ENCODE data around the gene KISS1.
A peak's percentile ranks its signal among the peaks of the same experiment; 100 is the strongest.

Gene KISS1

DNA sequence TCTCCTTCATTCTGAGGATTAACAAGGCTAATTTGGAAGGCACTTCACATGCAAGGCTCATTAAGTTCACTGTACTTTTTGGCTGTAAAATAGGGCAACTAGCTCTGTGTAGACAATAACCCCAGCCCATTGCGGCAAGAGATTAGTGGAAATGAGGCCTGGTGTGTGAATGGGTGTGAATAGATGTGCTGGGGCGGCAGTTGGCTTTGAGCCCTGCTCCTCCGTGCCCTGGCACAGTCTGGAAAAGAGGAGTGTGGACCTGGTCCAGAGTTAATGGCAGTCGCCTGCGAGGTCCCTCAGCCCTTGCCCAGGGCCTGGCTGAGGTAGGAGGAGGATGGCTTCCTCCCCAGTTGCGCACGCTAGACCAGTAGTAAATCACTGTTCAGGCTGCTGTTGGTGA lies 4.8 kb downstream of the KISS1 start:
- DNase-seq = peak in 9 of 14 donors; percentile 7 to 70 (median 32)

DNA sequence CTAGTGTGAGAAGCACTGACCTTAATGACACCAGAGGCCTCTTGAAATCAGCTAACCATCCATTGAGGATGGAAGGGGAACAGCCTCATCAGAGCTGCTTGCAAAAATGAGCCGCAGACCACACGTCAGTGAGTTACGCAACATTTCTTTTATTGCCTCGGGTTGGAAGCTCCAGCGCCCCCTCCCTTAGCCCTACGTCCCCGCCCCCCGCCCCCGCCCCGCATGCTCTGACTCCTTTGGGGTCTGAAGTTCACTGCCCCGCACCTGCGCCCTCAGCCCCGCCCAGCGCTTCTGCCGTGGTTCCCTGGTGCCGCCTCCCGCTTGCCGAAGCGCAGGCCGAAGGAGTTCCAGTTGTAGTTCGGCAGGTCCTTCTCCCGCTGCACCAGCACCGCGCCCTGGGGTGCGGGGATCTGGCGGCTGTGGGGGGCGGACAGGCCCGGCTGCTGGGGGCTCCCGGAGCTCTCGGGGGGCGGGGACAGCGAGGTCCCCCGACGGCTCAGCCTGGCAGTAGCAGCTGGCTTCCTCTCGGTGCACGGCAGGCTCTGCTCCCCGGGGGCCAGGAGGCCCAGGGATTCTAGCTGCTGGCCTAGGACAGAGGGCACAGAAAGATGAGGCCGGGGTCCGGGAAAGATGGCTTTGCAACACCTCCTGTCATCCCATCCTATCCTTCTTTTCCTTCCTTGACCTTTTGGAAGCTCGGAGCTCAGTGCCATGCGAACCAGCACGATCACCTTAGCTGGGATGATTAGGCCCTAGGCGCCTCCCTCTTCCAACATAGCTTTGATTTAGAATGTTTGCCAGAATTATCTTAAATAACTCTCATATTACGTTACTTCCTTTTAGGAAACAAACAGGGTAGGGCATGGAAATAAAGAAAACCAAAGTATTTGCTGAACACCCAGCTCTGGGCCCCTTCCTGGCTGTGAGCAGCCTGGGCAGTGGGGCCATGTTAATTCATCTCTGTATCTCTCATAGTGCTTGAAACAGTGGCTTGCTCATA lies 5.8 kb downstream of the KISS1 start:
- DNase-seq = no peak

DNA sequence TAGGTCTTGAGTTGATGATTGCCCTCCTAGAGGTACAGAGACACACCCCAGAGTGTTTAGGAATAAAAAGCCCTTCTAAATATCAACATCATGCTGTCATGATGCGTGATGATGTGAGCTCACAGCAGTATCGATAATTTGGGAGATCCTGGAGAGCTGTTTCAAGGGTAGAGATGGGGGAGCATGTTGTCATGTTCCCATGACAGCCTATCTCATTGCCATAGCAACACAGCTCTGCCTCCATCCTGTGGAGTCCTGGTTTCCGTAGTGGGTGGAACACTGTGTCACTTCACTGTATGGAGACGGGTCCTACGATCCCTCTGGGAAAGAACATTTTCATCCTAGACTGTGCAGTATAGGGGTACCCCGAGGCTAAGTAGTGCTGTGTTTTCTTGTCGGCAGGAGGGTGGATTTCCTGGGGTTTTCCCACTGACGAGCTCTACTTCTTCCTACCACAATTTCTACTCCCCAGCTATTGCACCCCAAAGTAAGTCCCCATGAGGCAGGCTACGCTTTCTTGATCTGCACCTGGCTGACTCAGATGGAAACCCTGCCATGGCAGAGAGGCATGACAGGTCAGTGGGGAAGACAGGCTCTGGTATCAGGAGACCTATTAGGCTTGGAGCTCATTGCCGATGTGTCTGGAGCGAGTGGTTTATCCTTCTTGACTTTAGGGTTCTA lies 7.2 kb downstream of the KISS1 start:
- DNase-seq = no peak

DNA sequence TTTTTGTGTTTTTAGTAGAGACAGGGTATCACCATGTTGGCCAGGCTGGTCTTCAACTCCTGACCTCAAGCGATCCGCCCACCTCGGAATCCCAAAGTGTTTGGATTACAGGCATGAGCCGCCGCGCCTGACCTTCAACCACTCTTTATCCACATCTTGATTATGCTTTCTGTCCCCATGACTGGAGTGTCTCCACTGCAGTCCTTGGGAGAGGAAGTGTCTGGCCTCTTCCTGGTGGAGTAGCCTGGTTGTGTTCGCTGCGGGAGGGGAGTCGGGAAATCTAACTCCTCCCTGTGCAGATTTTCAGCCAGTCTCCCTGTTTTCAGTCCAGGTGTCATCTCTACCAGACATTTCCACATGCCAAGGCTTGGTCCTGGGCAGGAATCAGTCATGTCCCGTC lies 9.7 kb downstream of the KISS1 start:
- no peak for DNase-seq

DNA sequence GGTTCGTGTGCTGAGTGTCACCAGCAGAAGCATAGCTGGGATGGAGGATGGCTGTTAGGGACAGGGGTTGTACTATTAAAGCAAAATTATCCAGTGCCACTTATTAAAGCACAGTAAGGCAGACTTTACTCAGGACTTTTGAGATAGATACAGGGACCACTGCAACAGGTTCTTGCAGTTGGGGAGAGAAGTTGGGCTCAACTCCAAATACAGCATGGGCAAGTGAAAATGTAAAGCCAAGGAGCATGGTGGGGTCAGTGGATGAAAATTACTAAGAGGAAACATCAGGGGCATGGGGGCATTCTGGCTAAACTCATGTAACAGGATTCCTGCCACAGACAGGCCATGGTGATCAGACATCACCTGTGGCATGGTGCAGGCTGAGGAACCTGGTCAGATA lies 15.2 kb downstream of the KISS1 start:
- no peak for DNase-seq

DNA sequence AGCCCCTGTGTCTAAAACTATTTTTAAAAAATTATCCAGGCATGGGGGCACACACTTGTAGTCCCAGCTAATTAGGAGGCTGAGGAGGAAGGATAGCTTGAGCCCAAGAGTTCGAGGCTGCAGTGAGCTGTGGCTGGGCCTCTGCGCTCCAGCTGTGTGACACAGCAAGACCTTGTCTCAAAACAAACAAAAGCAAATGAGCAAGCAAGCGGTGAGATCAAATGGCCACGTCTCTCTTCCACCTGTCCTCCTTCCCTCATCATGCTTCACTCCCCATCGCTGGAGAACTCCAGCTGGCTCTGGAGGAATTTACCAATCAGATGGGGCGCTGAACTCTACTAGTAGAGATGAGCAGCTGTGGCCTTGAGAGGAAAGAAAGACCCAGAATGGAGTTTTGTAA lies 16.2 kb downstream of the KISS1 start:
- no peak for DNase-seq

DNA sequence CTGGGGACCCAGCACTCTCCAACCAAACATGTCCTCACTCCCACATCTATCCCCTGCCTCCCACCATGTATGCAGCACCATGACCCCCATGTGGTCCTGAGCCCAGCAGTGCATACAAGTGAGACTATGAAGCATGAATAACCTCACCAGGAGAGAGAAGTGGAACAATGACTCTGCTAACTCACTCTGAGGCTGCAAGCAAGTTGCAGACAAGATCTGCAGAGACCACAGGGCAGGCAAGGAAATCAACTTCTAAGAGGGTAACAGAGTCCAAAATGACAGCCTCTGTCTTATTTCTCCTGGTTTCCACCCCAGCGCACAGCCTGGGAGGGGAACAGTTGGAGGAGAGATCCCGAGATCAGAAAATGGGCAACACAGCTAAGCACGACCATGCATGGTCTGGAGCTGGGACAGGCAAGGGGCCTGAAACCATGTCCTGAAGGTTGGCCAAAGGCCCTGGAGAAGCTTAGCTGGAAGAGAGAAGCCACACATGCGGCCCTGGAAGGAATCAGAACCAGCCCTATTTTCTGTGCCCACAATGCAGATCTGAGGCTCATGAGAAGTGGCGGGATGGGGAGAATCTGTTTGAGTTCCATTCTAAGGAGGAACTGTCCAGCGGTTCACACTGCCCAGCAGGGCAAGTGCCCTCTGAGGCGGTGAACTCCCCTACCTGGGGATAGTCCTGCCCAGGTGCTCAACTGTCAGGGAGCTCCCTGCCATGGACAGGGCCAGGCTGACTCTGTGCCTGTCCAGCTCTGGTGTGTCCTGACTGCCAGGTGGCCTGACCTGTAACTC lies 17.6 kb downstream of the KISS1 start:
- DNase-seq = no peak

DNA sequence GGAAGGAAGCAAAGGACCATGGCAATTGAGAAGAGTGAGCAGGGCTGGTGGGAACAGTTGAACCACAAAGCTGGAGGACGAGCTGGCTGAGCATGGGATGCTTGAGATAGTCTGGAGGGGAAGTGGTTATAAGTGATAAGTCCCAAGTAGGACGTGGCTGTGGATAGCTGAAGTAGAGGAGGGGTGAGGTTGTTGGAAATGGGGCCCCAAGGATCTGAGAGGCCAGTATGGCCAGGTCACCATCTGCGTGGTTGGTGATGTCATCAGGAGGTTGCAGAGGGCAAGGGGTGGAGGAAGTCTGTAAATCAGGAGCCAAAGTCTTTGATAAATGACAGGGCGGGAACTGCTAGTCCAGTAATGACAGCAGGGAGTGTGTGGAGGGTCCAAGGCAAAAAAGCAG lies 19.2 kb downstream of the KISS1 start:
- no peak for DNase-seq

DNA sequence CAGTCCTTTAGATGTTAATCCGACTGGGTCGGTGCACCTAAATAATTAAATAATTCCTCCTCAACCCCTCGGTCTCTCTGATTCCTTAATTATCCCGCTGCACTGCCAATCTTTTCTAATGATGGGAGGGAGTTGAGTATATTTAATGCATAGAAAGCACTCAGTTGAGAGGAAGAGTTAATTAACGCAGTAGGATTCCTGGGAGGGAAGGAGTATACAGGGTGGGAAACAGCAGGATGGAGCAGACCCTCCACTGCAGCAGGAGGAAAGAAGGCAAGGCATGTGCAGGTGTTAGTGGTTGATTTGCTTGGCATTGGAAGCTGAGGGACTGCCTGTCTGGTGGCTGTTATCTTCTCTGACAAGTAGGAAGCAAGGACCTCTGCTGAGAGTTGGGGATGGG lies 20.2 kb downstream of the KISS1 start:
- no peak for DNase-seq

DNA sequence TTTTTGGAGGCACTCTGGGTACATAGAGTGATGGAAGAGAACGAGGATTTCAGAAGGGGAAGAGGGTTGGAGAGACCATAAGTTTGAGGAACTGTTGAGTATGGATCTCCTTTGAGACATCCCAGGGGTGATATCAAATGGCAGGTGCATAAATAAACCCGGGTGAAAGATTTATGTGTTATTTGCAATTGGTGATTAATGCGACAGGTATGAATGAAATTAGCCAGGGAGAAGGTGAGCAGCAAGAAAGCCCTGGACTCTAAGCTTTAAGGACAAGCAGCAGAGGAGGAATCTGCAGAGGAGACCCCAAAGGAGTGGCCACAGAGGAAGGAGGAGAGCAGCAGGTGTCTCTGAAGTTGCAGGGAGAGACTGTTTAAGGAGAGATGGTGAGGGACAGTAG lies 21.3 kb downstream of the KISS1 start:
- no peak for DNase-seq

DNA sequence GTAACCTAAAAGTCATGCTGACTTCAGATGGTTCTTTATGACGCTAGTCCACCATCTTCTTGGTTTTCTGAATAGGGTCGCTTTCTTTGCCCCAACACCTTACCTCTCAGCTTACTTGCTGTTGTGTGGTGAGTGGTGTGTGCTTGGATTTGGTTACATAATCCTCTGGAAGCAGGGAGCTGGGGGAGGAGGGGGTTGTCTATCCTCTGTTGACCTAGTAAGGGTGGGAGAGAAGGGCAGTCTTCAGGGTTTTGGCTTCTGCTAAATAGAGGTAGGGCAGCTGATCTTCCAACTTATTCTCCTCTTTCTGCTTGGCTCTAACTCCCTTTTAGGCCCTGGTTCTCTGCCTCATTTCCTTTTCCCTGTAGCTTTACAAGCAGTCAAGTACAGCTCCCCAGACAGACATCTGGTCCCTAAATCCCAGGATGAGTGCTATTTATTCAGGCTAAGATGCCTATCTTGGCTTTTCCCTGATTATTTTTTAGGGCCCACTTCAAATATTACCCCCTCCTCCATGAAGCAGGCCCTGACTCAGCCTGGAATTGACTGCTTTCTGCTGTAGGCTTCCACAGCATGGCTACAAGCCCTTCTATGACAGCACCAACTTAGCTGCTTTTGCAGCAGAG lies 23.8 kb downstream of the KISS1 start:
- DNase-seq = peak in 1 of 14 donors; percentile 39

DNA sequence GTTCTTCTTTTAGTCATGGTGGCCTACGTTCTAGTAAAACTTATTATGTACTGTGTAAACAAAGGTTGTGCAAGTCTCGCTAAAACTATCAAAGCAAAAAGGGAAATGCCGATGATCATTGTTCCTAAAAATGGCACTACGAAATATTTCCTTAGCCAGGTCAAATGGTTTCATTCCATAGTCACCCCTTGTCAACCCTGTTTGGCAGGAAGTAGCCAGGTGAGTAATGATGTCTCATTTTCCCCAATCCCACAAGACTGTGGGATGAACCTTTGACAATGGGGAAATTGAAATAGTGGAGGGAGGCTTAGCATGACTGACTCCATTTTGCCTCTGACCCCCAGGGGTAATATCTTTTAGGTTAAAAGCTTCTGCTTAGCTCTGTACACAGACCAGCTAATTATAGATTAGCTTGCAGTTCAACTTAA lies 24.5 kb downstream of the KISS1 start:
- no peak for DNase-seq

DNA sequence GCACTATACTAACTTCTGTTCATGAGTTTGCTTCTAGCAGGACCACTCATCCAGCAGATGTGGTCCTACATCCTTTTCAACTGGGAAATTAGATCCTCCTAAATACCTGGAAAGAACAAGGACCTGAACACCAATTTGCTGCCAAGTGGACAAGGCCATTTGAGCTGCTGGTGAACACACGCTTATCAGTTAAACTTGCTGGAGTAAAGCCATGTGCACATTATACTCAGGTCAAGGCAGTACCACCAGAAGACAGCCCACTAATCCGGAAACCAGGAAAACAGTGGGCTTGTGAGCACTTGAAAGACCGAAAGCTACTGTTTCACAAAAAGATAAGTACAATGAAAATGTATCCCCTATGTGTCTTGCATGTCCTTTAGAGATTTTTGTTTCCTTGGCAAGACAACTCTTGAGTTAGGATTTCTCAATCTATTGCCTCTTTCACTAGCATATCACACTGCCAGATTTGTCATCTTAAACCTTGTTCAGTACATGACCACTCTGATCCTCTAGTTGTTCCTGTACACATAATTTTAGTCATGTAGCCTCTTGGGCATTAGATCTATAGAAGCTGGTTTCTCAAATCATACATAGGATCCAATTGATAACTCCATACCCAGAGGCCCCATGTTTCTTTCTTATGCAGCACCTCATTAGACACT lies 25.7 kb downstream of the KISS1 start:
- no peak for DNase-seq

DNA sequence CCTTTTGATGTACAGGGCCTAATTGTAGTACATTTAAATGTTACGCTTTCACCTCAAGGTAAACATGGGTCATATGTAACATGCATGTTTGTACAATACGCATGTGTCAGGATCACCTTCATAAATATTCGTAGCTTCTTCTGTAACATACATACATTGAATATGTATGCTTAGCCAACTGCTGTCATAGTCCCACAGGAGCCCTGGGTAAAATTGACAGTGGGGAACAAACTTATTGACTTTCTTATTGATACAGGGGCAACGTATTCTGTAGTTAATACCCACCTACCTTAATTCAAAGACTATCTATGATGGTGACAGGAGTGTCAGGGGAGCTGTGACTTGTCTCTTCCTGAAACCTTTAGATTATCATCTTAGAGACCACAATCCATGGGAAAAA lies 26.4 kb downstream of the KISS1 start:
- DNase-seq = no peak

DNA sequence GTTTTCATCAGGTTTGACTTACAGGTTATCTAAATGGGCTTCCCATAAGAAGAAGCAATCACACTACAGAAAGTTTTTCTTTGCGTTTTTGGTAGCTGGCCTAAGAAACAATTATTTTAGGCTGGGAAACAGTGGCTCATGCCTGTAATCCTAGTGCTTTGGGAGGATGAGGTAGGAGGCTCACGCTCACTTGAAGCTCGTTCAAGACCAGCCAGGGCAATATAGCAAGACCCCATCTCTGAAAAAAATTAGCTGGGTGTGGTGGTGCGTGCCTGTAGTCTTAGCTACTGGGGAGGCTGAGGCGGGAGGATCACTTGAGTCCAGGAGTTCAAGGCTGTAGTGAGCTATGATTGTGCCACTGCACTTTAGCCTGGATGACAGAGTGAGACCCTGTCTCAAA lies 28.6 kb downstream of the KISS1 start:
- no peak for DNase-seq

DNA sequence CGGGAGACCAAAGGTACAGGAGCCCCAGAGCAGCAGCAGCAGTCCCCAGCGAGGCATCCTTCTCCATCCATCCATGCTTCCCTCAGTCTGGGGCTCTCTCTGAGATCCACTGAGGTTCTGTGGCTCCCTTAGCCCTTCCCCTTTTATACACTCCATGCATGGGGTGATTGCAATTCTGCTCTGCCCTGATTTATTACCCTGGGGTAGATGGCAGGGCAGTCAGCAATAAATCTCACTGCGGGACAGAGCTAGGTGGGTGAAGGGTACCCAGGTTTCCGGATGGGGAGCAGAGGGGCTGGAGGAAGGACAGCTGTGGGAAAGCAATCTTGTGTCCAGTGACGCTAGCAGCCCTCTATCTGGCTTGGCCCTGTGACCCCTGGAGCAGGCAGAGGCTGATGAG lies 30.1 kb downstream of the KISS1 start, which contains the start of gene REN:
Gene REN (minus strand): TSS at position 119 of the 400 bp plus-strand sequence. CDS start 44 bp downstream, at position 75.
- no peak for DNase-seq

DNA sequence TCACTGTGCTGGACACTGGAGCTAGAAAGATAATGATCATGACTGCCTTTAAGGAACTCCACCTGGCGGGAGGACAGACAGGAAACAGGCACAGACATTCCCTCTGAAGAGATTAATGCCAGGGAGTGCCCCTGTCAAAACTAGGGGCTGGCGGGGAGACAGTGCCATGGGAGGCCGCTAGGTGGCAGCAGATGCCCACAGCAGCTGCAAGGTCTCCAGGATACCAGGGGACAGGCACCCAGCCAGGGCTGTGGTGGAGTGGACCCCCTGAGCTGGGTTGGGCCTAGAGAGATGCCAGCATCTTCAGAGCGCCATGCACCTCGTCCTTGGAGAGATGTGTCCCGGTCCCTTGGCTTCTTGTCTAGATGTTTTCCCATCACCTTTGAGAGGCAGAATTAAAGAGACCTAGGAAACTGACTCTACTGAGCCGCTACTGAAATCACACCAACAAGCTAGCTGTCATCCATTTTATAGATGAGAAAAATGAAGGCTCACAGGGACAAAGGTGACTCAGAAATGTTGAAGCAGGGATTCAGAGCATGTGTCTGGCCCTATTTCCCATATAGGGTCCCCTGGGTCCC lies 33.7 kb downstream of the KISS1 start:
- DNase-seq = peak in 12 of 14 donors; percentile 11 to 75 (median 53)

DNA sequence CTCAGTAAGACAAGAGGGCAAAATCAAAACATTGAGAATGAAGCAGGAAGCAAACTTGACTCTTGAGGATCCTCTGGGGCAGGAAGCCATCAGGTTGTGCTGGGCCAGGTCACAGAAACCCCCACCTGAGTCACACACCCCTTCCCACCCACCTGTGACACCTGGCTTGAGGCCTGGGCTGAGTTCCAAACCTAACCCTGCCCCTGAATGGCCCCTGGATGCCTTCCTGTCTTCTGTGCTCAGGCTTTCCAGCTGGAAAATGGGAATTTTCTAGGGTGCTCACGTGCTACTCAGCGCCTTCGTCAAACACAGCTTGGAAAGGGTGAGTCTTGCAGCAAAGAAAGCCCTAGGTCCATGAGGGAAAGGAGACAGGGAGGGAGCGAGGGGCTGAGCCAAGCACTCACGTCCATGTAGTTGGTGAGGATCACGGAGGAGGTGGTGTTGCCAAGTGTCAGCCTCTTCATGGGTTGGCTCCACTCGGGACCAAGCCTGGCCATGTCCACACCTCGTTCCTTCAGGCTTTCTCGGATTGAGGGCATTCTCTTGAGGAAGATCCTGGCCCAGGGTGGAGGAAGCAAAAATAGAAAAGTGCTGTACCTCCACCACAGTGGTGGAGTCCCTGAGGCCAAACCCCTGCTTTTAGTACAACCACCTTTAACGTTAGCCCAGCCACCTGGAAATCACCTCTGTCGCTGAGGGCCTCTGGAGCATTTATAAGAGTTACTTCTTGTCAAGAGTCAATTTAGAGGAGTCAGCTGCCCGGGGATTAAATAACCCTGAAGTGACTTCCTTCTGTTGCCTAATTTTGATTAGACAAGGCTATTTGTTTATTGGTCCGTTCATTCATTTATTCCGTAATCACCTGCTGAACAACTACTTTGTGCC lies 34.4 kb downstream of the KISS1 start:
- no peak for DNase-seq

DNA sequence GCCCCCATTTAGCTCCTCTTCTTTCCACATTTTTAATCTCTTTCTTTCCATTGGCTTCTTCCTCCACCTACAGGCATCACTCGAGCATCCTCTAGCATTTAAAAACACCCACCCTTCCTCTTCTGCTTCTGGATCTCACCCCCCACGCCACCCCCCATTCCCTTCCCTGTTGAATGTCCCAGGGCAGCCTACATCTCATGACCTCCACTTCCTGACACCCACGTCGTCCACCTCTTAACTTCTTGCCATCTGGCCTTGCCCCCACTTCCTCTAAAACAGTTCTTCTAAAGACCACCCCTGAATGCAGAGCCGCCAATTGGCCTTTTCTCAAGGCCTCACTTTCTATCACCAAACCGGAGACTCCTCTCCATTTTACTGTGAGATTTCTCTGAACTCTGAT lies 38.3 kb downstream of the KISS1 start:
- no peak for DNase-seq

DNA sequence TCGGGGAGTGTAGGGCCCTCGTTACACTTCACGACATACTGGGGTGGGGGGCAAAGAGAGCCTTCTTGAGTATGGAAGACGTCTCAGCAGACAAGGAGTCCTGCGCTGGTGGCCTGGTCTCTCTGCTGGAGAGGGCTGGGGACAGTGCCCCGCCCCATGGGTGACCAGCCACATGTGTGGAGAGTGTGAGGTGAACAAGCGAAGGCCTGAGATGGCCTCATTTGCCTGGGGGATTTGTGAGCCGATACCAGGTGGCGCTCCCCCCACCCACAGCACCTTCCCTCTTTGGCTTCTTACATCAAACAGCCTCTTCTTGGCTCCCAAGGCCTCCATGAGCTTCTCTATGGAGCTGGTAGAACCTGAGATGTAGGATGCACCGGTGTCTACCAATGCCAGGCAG lies 40.4 kb downstream of the KISS1 start:
- no peak for DNase-seq
